GM15510 (cell line): ENCODE results near the gene MYO1D.

Experiments used
- POLR2A ChIP-seq: IDR thresholded peaks from 3 replicates; pipeline ENCODE4 v1.6.1; 2011; ENCODE audit warnings: borderline replicate concordance; ENCODE audit not compliant: insufficient read length; ENCODE audit errors: extremely low read depth

MYO1D gene

GRCh38 chr17:32899236-32900013 lies 22.5 kb upstream of the MYO1D start:
- TF ChIP-seq POLR2A = no peak

- TF ChIP-seq POLR2A = no peak
These were observed 19.8 kb upstream of the MYO1D start for GRCh38 chr17:32896647-32897258.

- TF ChIP-seq POLR2A = no peak
These were observed 17.3 kb upstream of the MYO1D start for GRCh38 chr17:32894245-32894644.

GRCh38 chr17:32882734-32883133 lies 5.8 kb upstream of the MYO1D start:
- no peak for TF ChIP-seq POLR2A

- no peak for TF ChIP-seq POLR2A
These were observed 5.1 kb upstream of the MYO1D start for GRCh38 chr17:32882029-32882428.

- no peak for TF ChIP-seq POLR2A
These were observed 3.9 kb upstream of the MYO1D start for GRCh38 chr17:32880671-32881453.

- TF ChIP-seq POLR2A = no peak
These were observed 2.2 kb upstream of the MYO1D start for GRCh38 chr17:32879134-32879533.

- TF ChIP-seq POLR2A = no peak
These were observed 1.3 kb upstream of the MYO1D start for GRCh38 chr17:32878211-32878610.

GRCh38 chr17:32877164-32877764 lies 340 bp upstream of the MYO1D start:
- TF ChIP-seq POLR2A = no peak

- TF ChIP-seq POLR2A = no peak
These were observed 954 bp downstream of the MYO1D start for GRCh38 chr17:32875923-32876416.

- TF ChIP-seq POLR2A = no peak
These were observed 1.6 kb downstream of the MYO1D start for GRCh38 chr17:32875230-32875917.

- TF ChIP-seq POLR2A = no peak
These were observed 3.8 kb downstream of the MYO1D start for GRCh38 chr17:32873114-32873513.

GRCh38 chr17:32871746-32872145 lies 5.2 kb downstream of the MYO1D start:
- no peak for TF ChIP-seq POLR2A

- no peak for TF ChIP-seq POLR2A
These were observed 6.0 kb downstream of the MYO1D start for GRCh38 chr17:32870969-32871368.
